Breast epithelium (tissue), 3 donors: ENCODE data around the gene MAP2K6.

ENCODE experiments used
- POLR2A ChIP-seq: fragments of 450-650 bp; IDR thresholded peaks from one replicate; pipeline ENCODE4 v1.6.1; 2016; ENCODE audit warnings: antibody characterized with exemption, mild to moderate bottlenecking, moderate library complexity
- TF ChIP-seq, protein P1 (sequence below), 3 donors: fragments of 450-650 bp; IDR thresholded peaks; one replicate each; pipeline ENCODE4 v1.5.1; 2016 to 2017; ENCODE audit warnings: antibody characterized with exemption in 3 of 3, mild to moderate bottlenecking in 3 of 3, moderate library complexity in 3 of 3

DNA sequence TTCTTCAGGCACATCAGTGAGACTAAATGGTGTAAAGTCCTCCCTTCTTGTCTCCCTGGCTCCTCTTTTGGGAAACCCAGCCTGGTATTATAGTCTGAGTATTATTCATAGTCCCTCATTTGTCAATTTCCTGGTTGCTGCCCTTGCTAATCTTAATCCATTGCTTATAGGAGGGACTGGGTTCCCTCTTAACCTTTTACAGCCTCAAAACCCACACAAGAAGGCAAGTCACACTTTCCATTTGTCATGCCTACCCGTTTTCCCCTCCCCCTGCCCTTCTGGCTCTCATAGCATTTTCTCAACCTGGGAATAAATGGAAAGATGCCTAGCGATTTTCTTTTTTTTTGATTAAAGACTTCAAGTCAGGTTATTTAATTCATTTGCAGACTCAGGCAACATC is 124.8 kb downstream of the MAP2K6 start:
- TF ChIP-seq, protein P1, sequence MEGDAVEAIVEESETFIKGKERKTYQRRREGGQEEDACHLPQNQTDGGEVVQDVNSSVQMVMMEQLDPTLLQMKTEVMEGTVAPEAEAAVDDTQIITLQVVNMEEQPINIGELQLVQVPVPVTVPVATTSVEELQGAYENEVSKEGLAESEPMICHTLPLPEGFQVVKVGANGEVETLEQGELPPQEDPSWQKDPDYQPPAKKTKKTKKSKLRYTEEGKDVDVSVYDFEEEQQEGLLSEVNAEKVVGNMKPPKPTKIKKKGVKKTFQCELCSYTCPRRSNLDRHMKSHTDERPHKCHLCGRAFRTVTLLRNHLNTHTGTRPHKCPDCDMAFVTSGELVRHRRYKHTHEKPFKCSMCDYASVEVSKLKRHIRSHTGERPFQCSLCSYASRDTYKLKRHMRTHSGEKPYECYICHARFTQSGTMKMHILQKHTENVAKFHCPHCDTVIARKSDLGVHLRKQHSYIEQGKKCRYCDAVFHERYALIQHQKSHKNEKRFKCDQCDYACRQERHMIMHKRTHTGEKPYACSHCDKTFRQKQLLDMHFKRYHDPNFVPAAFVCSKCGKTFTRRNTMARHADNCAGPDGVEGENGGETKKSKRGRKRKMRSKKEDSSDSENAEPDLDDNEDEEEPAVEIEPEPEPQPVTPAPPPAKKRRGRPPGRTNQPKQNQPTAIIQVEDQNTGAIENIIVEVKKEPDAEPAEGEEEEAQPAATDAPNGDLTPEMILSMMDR (IDR thresholded peaks at IDR 0.05) = no peak
- no peak for TF ChIP-seq POLR2A
